Activated CD4-positive, alpha-beta T cell treated with anti-CD3 and anti-CD28 coated beads for 4 hours (primary cell): Measurements from ENCODE around the gene NUDT12.

Source experiments
- DNase-seq, 2 donors: peaks; one replicate each; pipeline ENCODE4 v3.0.0-alpha.2; 2020

Gene NUDT12

DNA sequence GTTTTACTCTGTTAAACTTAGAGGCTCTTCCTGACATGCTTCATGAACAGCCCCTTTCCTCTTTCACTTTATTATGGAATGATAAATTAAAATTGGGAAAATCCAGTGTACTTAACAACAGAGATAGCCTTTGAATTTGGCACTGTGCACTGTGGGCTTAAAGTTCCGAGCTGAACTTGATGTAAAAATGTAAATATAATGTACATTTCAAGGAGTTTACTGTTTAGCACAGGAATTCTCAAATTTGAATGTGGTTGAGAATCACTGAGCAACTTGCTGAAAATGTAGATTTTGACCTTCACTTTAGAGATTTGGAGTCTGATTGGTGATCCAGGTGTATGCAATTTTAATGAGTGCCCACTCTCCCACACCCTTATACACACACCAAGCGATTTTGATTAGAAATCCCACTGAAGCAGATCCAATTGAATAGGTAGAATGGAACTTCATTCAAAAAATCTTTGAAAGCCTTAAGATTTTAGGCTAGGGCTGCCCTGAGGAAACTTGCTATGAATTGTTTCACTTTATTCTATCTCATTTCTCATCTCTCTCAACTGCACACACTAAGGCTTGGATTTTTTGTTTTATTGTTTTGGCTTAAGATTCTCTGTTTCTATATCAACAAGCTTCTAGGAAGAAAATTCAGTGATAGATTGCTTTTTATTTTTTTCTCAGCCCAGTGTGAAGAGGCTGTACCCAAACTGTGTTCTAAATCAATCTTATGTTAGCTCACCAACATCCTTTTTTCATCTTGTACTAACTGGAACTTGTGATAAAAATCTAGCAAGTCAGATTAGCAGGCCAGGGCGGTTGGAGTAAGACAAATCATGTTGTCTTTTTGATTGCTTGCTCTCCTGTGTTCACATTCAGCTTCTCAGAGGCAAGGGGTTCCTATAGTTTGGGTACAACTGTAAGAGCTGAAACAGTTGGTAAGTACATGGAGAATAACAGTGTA, 22.9 kb downstream of the NUDT12 start:
- DNase-seq, result no peak

DNA sequence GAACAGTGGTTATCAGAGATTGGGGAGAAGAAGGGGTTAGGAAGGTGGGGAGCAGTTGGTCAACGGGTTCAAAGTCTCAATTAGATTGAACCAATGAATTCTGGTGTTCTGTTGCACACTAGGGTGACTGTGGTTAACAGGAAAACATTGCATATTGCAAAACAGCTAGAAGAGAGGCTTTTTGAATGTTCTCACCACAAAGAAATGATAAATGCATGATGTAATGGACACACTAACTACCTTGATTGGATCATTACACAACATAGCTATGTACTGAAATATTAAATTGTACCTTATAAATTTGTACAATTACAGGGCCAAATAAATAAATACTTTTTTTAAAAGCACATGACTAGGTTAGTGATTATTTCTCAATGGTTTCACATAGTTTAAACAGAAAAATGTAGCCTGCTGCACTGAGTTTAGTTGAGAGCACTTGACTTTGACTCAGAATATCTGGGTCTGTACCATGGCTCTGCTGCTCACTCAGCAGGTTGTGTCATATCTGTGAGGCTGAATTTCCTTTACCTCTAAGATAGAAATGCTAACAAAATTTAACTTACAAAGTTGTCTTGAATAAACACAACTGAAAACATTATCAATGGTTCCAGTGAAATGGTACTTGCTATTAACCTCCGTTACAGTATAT, 30.4 kb downstream of the NUDT12 start:
- DNase-seq, result no peak

DNA sequence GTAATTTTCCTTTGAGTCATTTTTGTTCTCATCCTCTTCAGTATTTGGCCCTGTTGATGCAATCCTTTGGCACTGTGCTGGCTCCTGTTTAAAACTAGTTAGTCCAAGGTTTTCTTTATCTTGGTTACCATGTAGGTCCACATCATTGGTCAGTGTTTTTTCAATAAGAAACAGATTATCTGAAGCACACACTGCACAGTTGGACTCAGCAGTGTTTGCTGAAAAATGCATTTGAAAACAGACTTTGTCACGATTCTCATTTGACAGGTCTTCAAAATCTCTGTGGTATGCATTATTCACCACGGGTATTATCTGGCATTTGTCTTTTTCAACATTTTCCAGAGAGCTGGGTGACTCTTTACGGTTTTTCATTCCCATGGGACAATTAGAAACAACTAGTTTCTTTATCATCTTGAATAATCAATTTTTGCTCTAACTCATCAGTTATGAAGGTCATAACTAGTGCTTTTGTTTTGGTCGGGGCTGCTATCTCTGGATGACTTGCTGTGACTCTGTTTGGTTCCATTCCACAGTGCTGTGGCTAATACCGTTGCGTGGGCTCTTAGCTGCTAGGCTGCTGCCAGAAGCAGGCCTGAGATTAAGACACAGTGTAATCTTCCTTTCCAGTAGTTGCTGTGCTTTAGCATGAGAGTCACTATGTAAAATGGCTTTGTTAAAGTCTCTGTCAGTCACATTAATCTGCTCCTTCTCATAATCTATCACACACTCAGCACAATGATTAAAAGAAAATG, 36.2 kb downstream of the NUDT12 start:
- no peak for DNase-seq

DNA sequence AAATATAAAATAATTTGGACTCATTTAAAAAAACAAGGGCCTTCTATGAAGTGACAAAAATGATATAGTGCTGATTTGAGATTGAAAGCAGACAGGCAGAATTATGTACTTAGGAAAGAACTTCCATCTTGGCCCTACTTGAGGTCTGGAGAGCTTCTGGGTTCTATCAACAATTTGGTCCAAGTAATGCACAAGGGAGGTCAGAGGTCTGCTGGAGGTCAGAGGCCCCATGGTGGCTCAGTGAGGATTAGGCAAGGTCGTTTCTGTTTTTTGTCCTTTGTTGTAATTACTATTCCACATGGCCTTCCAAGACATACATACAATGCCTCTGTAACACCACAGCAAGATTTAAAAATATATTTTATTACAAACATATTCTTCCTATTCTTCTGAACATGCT, 37.2 kb downstream of the NUDT12 start:
- DNase-seq, result no peak

DNA sequence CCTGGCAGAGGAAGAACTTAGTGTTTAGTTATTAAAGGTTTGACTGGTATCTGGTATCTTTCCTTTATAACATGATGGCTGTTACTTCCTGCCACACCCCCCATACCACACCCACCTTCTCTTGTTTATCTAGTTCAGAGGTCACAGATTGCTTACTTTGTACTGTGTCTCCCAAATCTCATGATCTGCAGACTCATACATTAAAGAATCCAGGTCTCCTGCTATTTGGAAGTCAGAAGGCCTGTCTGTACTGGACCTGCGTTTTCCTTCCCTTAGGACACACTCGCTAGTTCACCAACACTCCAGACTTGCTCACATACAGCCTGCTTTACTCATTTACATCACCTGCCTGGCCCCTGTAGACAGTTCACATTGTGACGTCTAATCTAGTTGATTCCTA, 39.3 kb downstream of the NUDT12 start:
- no peak for DNase-seq

DNA sequence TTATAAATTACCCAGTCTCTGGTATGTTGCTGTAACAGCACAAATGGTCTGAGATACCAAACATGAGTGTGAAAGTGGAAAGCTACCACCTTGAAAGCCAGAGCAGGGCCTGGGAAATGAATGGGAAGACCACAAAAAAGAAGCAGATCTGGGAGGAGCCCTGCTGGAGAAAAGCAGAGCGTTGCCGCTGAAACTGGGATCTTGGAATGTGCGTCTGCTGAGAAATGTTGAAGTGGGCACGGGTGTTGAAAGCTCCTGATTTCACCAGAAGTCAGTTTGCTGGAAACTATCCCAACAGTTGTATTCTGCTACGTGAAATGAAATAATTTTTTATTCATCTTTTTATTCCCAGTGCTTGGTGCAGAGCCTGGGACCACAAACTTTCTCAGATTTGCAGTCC, 40.0 kb downstream of the NUDT12 start:
- DNase-seq, result no peak

DNA sequence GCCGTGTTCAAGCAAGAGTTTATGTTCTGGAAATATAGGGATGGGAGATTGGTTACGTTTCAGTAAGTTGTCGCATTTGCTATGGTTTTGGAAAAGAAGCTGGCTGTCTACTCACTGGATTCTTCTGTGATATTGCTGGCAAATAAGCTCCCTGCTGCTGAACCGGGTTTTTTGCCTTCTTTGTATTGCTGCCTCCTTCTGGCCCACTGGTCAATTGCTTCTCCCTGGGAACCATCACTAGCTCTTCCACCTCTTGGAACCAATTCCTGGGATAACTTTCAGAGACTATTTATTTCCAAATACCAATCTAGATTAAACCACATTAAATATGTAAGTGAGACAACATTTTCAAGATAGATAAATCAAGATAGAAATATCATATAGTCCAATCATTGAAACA, 43.0 kb downstream of the NUDT12 start:
- no peak for DNase-seq

DNA sequence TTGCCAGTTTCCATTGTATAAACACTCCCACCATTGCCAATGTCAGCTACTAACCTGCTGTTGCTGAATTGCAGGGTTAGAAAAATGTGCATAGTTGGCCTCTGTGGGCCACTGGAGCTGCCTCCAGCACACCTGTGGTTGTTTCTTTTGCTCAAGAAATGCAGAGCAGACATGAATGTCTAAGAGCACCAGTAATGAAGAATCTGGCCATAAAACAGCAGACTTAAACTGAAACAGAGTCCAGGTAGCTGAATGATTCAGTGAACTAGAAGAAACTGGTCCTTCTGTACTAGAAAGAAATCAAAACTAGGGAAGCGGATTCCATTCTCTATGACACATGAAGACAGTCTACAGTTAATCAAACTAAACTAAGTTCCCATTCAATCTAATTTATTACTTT, 48.2 kb downstream of the NUDT12 start:
- no peak for DNase-seq

DNA sequence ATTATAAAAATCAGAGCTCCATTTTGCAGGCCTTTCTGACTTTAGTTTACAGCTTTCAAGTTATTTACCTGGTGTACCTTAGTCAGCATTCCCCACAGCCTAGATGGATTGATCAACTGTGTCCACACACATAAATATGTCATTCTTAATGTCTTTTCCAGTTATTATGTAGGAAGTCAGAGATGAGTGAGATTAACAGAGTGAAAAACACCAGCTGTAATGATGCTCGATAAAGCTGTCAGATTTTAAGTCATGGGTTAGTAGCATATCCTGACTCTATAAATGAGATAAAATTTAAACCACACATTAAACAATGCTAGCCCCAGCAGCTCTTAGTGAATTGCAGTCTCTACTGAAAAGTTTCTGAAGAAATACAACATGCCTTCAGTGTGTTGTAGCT, 48.9 kb downstream of the NUDT12 start:
- no peak for DNase-seq

DNA sequence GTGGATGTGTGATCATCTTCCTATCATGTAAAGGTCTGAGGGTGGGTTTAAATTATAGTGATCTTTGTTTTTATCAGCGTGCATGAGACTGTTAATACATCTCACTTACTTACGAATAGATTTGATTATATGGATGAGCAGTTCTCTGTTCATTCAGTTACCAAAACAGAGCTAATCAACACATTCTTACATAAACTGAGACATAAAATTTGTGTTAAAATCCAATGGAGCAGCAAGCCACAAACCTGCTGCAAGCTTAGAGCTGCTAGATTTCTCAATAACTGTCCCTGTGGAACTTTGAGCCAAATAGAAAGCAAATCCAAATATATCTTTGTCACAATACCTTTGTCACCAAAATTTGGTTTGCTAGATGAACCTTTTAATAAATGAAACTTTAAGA, 50.1 kb downstream of the NUDT12 start:
- DNase-seq, result no peak

DNA sequence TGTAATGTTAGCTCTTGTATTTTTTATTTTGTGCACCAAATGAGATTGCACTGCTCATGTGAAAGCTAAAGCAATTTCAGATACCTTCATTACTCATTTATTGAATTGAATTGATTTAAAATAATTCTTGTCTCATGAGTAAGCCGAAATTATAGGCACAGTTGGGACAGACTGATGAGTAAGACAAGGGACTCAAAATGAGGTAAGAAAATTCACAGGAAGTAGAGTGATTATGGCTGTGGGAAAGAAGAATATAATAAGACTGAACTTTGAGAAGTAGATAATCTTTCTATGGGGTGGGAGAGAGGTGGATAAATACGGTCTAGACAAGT, 51.1 kb downstream of the NUDT12 start:
- DNase-seq, result no peak

DNA sequence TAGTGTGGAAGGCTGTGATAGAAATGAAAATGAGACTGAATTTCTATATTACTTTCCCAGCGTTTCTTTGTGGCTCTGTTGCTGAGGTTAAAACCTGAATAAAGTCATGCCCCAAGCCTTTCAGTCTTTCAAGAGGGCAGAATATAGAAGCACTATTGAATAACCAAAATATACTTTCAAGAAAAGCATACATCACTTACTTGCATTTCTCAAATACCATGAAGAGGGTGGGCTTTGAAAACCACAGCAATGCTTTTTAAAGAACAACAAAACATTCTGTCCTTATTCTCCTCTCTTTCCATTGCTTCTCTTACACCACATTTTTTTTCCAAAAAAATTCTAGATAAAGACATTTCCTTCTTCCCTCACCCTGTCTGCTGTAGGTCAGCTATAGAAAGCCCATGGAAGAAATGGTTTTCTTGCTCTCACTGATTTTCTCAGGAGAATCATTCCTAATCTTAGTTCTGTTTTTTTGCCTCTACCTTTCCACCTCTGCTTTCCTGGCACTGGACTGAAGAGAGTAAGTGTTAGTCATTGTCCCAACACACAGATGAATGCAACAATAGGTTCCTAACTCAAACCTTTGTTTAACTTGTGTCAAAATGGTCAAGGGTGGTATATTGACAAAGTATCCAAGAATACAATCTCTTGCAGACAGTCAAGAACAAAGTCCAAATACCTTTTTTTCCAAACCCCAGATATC, 51.6 kb downstream of the NUDT12 start:
- no peak for DNase-seq

DNA sequence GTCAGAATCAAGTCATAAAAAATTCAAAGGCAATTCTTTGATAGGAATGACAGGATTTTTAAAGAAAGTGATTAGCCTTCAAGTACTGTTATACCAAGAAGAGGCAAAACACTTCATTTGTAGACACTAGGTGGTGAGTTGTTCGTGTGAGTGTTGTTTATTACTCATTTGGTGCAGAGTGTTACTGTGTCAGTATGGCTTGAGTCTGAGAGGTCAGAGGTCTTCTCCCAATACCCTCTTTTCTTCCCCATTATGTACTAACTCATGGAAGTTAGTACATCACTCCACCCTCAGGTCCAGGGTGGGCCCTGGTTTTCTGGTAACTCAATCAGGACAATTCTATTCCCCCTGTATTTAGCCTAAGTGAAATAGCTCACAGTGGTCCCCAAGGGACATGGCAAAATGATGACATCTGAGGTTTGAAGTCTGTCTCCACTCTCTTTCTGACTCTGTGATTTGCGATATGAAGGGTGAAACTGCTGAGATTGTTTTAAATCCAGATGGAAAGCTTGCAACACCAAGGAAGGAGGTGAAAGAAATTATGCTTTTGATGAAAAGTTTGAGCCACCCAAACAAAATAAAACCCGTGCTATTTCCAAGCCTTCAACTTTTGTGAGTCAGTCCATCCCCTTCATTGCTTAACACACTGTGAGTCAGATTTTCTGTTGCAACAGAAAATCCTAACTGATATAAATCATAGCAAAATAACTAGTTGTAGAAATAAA, 56.8 kb downstream of the NUDT12 start:
- no peak for DNase-seq

DNA sequence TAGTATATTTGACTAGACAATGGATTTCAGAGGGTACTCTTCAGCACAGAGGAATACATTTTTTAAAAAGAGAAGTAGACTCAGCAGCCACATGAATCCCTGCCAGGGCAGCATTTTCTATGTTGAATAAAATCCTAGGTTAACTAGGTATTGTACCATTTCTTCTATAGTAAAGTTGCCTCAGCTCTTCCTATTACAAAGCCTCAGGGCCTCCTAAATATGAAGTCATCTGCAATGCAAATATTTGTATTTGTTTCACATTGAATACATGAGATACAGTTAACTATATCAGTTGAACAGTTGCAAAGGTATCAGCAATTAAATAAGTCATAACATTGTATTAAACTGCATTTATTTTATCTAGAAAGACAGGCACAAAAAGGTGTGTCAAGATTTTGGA, 59.5 kb downstream of the NUDT12 start:
- DNase-seq, result no peak

DNA sequence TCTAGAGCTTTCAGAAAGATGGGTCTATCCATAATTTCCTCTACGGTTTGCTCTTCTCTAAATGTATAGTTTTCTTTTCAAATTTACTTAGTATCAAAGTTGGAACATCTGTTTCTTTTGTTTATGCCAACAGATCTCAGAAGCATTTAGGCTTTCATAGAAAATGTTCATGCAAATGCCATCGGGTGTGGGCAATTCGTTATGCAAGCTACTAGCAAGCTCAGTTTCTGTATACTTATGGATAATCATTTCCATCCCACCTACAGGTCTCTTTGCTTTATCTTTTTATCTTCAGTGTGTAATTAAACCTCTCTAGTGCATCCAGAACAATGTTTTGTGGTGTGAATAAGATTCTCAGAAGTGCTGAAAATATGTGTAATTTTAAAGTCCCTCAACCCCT, 59.9 kb downstream of the NUDT12 start:
- DNase-seq, result no peak
